HepG2 (cell line): ENCODE data around the gene AGTRAP. TPM values are rescaled to one million over a fixed set of nuclear protein-coding genes. Genes with fewer than 3 reads are reported as not detected.

Source experiments
- ATAC-seq: fragments of 200-7000 bp; cut with Tn5 transposase; 3 replicates; pipeline ENCODE4 v1.9.1; 2020; ENCODE audit warnings: mild to moderate bottlenecking, moderate library complexity
- BruUV-seq: library from RNA; stranded (reverse); fragments of 400-500 nt; replicated peaks from 2 replicates; lab custom pipeline; 2021; lab: Mats Ljungman, UMichigan
- CTCF ChIA-PET: fragments of 300-600 bp; formaldehyde crosslinking; extraction: SDS; loops from one replicate; lab custom pipeline; 2021; ENCODE audit warnings: low total read pairs, inconsistent platforms, low intra/inter-chr PET ratio; lab: Yijun Ruan, JAX
- POLR2A ChIA-PET: fragments of 350-600 bp; sonication (Branson Sonifier 250); formaldehyde crosslinking; loops from one replicate; lab custom pipeline; 2020; ENCODE audit warnings: antibody characterized with exemption, inconsistent platforms; lab: Yijun Ruan, JAX
- DNase-seq: peaks from one replicate; pipeline ENCODE4 v3.0.0-alpha.2; 2015; ENCODE audit warnings: low spot score
- FAIRE-seq: peaks from 3 replicates; lab custom pipeline; 2011; peaks lifted over from hg19 to GRCh38; lab: Jason Lieb, UNC
- H2AFZ ChIP-seq: one replicate; pipeline ENCODE4 v1.6.1; 2011; ENCODE audit warnings: low read length, inconsistent platforms
- H3K27ac ChIP-seq: fragments of 300-600 bp; 3 replicates; pipeline ENCODE4 v1.8.0; 2011; ENCODE audit warnings: mixed run types, mild to moderate bottlenecking, mixed read lengths, low read length, inconsistent platforms; ENCODE audit not compliant: insufficient read depth; ENCODE audit errors: extremely low read length
- H3K27me3 ChIP-seq, 2 experiments: fragments of 200-600 bp in 1 of 2; 2 replicates in 1 of 2; 3 replicates in 1 of 2; pipeline versions ENCODE4 v1.6.0 to v1.8.0; 2011; ENCODE audit warnings: low read length in 2 of 2, mild to moderate bottlenecking in 2 of 2, moderate library complexity in 2 of 2, inconsistent platforms in 1 of 2; ENCODE audit not compliant: insufficient read depth in 2 of 2, control insufficient read depth in 1 of 2
- H3K36me3 ChIP-seq, 2 experiments: fragments of 200-600 bp in 1 of 2; replicated peaks in 1 of 2; 2 replicates in 1 of 2; 3 replicates in 1 of 2; pipeline versions ENCODE4 v1.5.1 to v1.8.0; 2011; ENCODE audit warnings: low read length in 2 of 2, inconsistent platforms in 1 of 2; ENCODE audit not compliant: insufficient read depth in 2 of 2, control insufficient read depth in 1 of 2
- H3K4me1 ChIP-seq: 2 replicates; pipeline ENCODE4 v1.5.1; 2012; ENCODE audit warnings: low read length, inconsistent platforms; ENCODE audit not compliant: insufficient read depth
- H3K4me2 ChIP-seq: 2 replicates; pipeline ENCODE4 v1.6.0; 2011; ENCODE audit warnings: low read depth, low read length, inconsistent platforms
- H3K4me3 ChIP-seq, 3 experiments: fragments of 200-600 bp in 1 of 3; sonication (generic), shearing (Covaris generic) in 1 of 3; replicated peaks in 1 of 3; 2 replicates each; pipeline ENCODE4 v1.5.1; 2011 to 2016; ENCODE audit warnings: low read length in 3 of 3, inconsistent platforms in 2 of 3, low read depth in 2 of 3, mild to moderate bottlenecking in 2 of 3, control low read depth in 1 of 3, mixed read lengths in 1 of 3; ENCODE audit not compliant: insufficient read depth in 1 of 3
- H3K79me2 ChIP-seq: one replicate; pipeline ENCODE4 v1.6.1; 2011; ENCODE audit warnings: low read length, inconsistent platforms; ENCODE audit not compliant: insufficient read depth
- H3K9ac ChIP-seq: 2 replicates; pipeline ENCODE4 v1.6.0; 2011; ENCODE audit warnings: mild to moderate bottlenecking, low read depth, low read length, inconsistent platforms; ENCODE audit not compliant: insufficient read depth
- H3K9me3 ChIP-seq: 2 replicates; pipeline ENCODE4 v1.5.1; 2012; ENCODE audit warnings: mild to moderate bottlenecking, low read length
- H4K20me1 ChIP-seq: 2 replicates; pipeline ENCODE4 v1.6.0; 2011; ENCODE audit warnings: inconsistent platforms, mild to moderate bottlenecking, low read length, moderate library complexity; ENCODE audit not compliant: insufficient read depth
- AGO2 ChIP-seq: fragments of 200-400 bp; formaldehyde crosslinking; optimal IDR thresholded peaks from 2 replicates; pipeline ENCODE3; 2017; ENCODE audit warnings: mild to moderate bottlenecking, low read depth, low read length, moderate library complexity
- ARNT2 ChIP-seq: sonication (generic); formaldehyde crosslinking; IDR thresholded peaks from 2 replicates; pipeline ENCODE4 v1.8.0; 2022; ENCODE audit warnings: mild to moderate bottlenecking, low read depth, missing genetic modification reagents, moderate library complexity
- MEIS1 ChIP-seq: sonication (generic); formaldehyde crosslinking; IDR thresholded peaks from 2 replicates; pipeline ENCODE4 v1.9.0; 2021; ENCODE audit warnings: mild to moderate bottlenecking, missing genetic modification reagents, moderate library complexity, borderline replicate concordance
- MIXL1 ChIP-seq: IDR thresholded peaks from 2 replicates; pipeline ENCODE4 v1.6.1; 2016
- SRSF1 ChIP-seq: fragments of 200-400 bp; formaldehyde crosslinking; optimal IDR thresholded peaks from 2 replicates; pipeline ENCODE3; 2017; ENCODE audit warnings: mild to moderate bottlenecking, low read depth, low read length, moderate library complexity
- SRSF4 ChIP-seq: fragments of 200-400 bp; formaldehyde crosslinking; IDR thresholded peaks from one replicate; pipeline ENCODE4 v1.6.1; 2018; ENCODE audit warnings: mild to moderate bottlenecking, low read depth, low read length, moderate library complexity; ENCODE audit not compliant: poor library complexity, severe bottlenecking
- TEAD3 ChIP-seq: optimal IDR thresholded peaks from 2 replicates; pipeline ENCODE3; 2016; ENCODE audit warnings: borderline replicate concordance
- ZNF20 ChIP-seq: sonication (generic); formaldehyde crosslinking; IDR thresholded peaks from 2 replicates; pipeline ENCODE4 v1.4.0; 2020; ENCODE audit warnings: mild to moderate bottlenecking, moderate library complexity, missing genetic modification reagents
- ZNF407 ChIP-seq: sonication (generic); formaldehyde crosslinking; IDR thresholded peaks from one replicate; pipeline ENCODE4 v1.5.1; 2020; ENCODE audit warnings: mild to moderate bottlenecking, missing genetic modification reagents; ENCODE audit errors: not compliant biosample characterization
- ZNF430 ChIP-seq: sonication (generic); formaldehyde crosslinking; IDR thresholded peaks from 2 replicates; pipeline ENCODE4 v1.9.0; 2021; ENCODE audit warnings: mild to moderate bottlenecking, missing genetic modification reagents
- ZNF777 ChIP-seq: sonication (generic); formaldehyde crosslinking; IDR thresholded peaks from 2 replicates; pipeline ENCODE4 v1.4.0; 2020; ENCODE audit warnings: missing genetic modification reagents
- WGBS: methylation state at CpG from one replicate; pipeline ENCODE4 v1.1.6; 2017; ENCODE audit warnings: low lambda C conversion rate; 5-methylcytosine and 5-hydroxymethylcytosine counted together
- in situ Hi-C: cut with HindIII; loops from 2 replicates; pipeline ENCODE4 v1.10.0; 2017; ENCODE audit warnings: low pct_unique_long_range_greater_than_20kb; ENCODE audit not compliant: extremely low pct_ligation_motif_present
- intact Hi-C: fragments of 100-400 bp; cut with micrococcal nuclease; formaldehyde crosslinking; loops from one replicate; pipeline ENCODE4 v1.10.0; 2022; ENCODE audit not compliant: unreplicated experiment
- polyA plus RNA-seq, 8 experiments: library from polyadenylated mRNA; depleted of rRNA in 3 of 8; stranded (reverse) in 7 of 8; unstranded in 1 of 8; fragments of >200 nt; fragmentation: Illumina TruSeq in 4 of 8; extraction: Trizol in 4 of 8; gene quantifications; 2 replicates each; pipeline versions ENCODE4 v1.2.1 to v1.2.3, GENCODE V29; 2011 to 2016; ENCODE audit warnings: low read depth in 4 of 8, missing spikeins in 1 of 8, mixed read lengths in 1 of 8; ENCODE audit not compliant: insufficient read depth in 1 of 8
- total RNA-seq, 5 experiments: library from RNA; depleted of rRNA; stranded (reverse); fragments of >200 nt; fragmentation: Illumina TruSeq; extraction: Trizol; gene quantifications; 2 replicates each; pipeline ENCODE4 v1.2.3, GENCODE V29; 2016; ENCODE audit warnings: low read depth in 1 of 5

The AGTRAP gene
- total and polyA plus RNA-seq, 2 of the 13 experiments (the other 11 are each of a cell fraction or from before 2014, with no cell fraction given), result 28.3 to 32.0 TPM

- no peaks in the 10 kb centered on the region for H4K20me1 ChIP-seq
- H3K4me1 ChIP-seq, result peaks cover 24% of the 10 kb centered on the region
- BruUV-seq, result no TSS peak
- ChIA-PET POLR2A (no interaction called here), CTCF (no interaction called here)
- H3K4me2 ChIP-seq, result no peak overlapping the region
- no peak for DNase-seq
- no peak for ATAC-seq
- in situ Hi-C loops (no loop called here), intact Hi-C loops (no loop called here)
- no peak for FAIRE-seq
- 0 out of 5 replicates have a peak, but pooled peaks cover 0 to 2% of the 10 kb centered on the region in 2 experiments for H3K36me3 ChIP-seq
- no peak overlapping the region for H3K9ac ChIP-seq
- H3K9me3 ChIP-seq, result no peaks in the 10 kb centered on the region
- H2AFZ ChIP-seq, result no peak overlapping the region
- H3K27me3 ChIP-seq, result no peaks in the 10 kb centered on the region
- H3K27ac ChIP-seq, result no peak overlapping the region
- no peaks in the 10 kb centered on the region for H3K79me2 ChIP-seq
- 95% methylated on average over 16 of the region's 20 CpGs for WGBS
- H3K4me3 ChIP-seq, result no peak overlapping the region
- TF ChIP-seq ZNF20 (CRISPR knock-in tag), result no peak
- no peak for TF ChIP-seq ARNT2 (CRISPR knock-in tag)
- TF ChIP-seq ZNF407 (CRISPR knock-in tag), result no peak
- no peak for TF ChIP-seq ZNF777 (CRISPR knock-in tag)
- TF ChIP-seq MEIS1 (CRISPR knock-in tag), result no peak
- TF ChIP-seq SRSF4, result no peak
- no peak for TF ChIP-seq TEAD3 (CRISPR knock-in tag)
- TF ChIP-seq SRSF1, result no peak
- TF ChIP-seq ZNF430, result no peak
- TF ChIP-seq MIXL1 (CRISPR knock-in tag), result no peak
- no peak for TF ChIP-seq AGO2
Observed at GRCh38 chr1:11790101-11790879, 54.4 kb downstream of the AGTRAP start.
